Progenitor cell of endocrine pancreas (in vitro differentiated cells): ENCODE measurements around the gene ANKRD39. TPM values are rescaled to one million over a fixed set of nuclear protein-coding genes. Genes with fewer than 3 reads are reported as not detected.

Experiments
- DNase-seq: peaks from one replicate; pipeline ENCODE4 v3.0.0; 2021; ENCODE audit warnings: low spot score; ENCODE audit not compliant: unreplicated experiment
- H3K27ac Mint-ChIP-seq: 2 replicates; pipeline ENCODE4 v1.8.0; 2021; ENCODE audit warnings: mild to moderate bottlenecking, moderate library complexity, mixed read lengths
- H3K27me3 Mint-ChIP-seq: 2 replicates; pipeline ENCODE4 v1.8.0; 2021; ENCODE audit warnings: mixed read lengths
- H3K36me3 Mint-ChIP-seq: 2 replicates; pipeline ENCODE4 v1.8.0; 2022; ENCODE audit warnings: mixed read lengths; ENCODE audit not compliant: insufficient read depth
- H3K4me1 Mint-ChIP-seq: 2 replicates; pipeline ENCODE4 v1.8.0; 2021; ENCODE audit warnings: low read depth, mixed read lengths
- H3K4me3 Mint-ChIP-seq: 2 replicates; pipeline ENCODE4 v1.8.0; 2021; ENCODE audit warnings: low read depth, mild to moderate bottlenecking, moderate library complexity, mixed read lengths
- H3K9me3 Mint-ChIP-seq: 2 replicates; pipeline ENCODE4 v1.8.0; 2021; ENCODE audit warnings: low read depth, mixed read lengths
- CTCF ChIP-seq: fragments of 200-600 bp; sonication (generic); IDR thresholded peaks from one replicate; pipeline ENCODE4 v1.5.0; 2021; ENCODE audit warnings: antibody characterized with exemption, mild to moderate bottlenecking; ENCODE audit not compliant: unreplicated experiment
- total RNA-seq: library from RNA; stranded (reverse); gene quantifications from 2 replicates; pipeline ENCODE4 v1.2.1, GENCODE V29; 2021

ANKRD39 gene
- total RNA-seq, 1 donor from 2014 or later: 16.1 TPM

- no peak for TF ChIP-seq CTCF
- H3K4me1 Mint-ChIP-seq: peaks cover 10% of the 10 kb centered on the region
- no peak for DNase-seq
- no peaks in the 10 kb centered on the region for H3K27me3 Mint-ChIP-seq
- H3K4me3 Mint-ChIP-seq: no peak overlapping the region
- H3K9me3 Mint-ChIP-seq: no peaks in the 10 kb centered on the region
- H3K27ac Mint-ChIP-seq: no peak overlapping the region
- H3K36me3 Mint-ChIP-seq: peaks cover 13% of the 10 kb centered on the region
Measured at GRCh38 chr2:96852667-96853066, 5.1 kb downstream of the ANKRD39 start.

GRCh38 chr2:96848264-96848663 lies 9.6 kb downstream of the ANKRD39 start:
- peaks cover 14% of the 10 kb centered on the region for H3K36me3 Mint-ChIP-seq
- DNase-seq: no peak
- H3K4me1 Mint-ChIP-seq: no peaks in the 10 kb centered on the region
- no peak overlapping the region for H3K27ac Mint-ChIP-seq
- H3K27me3 Mint-ChIP-seq: no peaks in the 10 kb centered on the region
- TF ChIP-seq CTCF: no peak
- H3K4me3 Mint-ChIP-seq: no peak overlapping the region
- H3K9me3 Mint-ChIP-seq: no peaks in the 10 kb centered on the region

GRCh38 chr2:96847586-96847985 lies 10.2 kb downstream of the ANKRD39 start:
- no peak for TF ChIP-seq CTCF
- Mint-ChIP-seq H3K9me3 (no peaks in the 10 kb centered on the region), H3K4me3 (no peak overlapping the region), H3K27ac (no peak overlapping the region), H3K27me3 (no peaks in the 10 kb centered on the region), H3K36me3 (peaks cover 12% of the 10 kb centered on the region), H3K4me1 (no peaks in the 10 kb centered on the region)
- no peak for DNase-seq

- Mint-ChIP-seq H3K4me3 (no peak overlapping the region), H3K36me3 (peaks cover 14% of the 10 kb centered on the region), H3K27me3 (no peaks in the 10 kb centered on the region), H3K4me1 (no peaks in the 10 kb centered on the region), H3K27ac (no peak overlapping the region), H3K9me3 (no peaks in the 10 kb centered on the region)
- no peak for DNase-seq
- no peak for TF ChIP-seq CTCF
Measured at GRCh38 chr2:96846825-96847224, 11.0 kb downstream of the ANKRD39 start.

- no peak for TF ChIP-seq CTCF
- Mint-ChIP-seq H3K36me3 (peaks cover 8% of the 10 kb centered on the region), H3K4me1 (no peaks in the 10 kb centered on the region), H3K27me3 (no peaks in the 10 kb centered on the region), H3K27ac (no peak overlapping the region), H3K4me3 (no peak overlapping the region), H3K9me3 (no peaks in the 10 kb centered on the region)
- no peak for DNase-seq
Measured at GRCh38 chr2:96844405-96844808, 13.4 kb downstream of the ANKRD39 start.
